ENCODE measurements around the gene PJVK.

GRCh38 chr2:178426388-178426787, 24.8 kb upstream of the PJVK start:
- TF ChIP-seq, protein P1, sequence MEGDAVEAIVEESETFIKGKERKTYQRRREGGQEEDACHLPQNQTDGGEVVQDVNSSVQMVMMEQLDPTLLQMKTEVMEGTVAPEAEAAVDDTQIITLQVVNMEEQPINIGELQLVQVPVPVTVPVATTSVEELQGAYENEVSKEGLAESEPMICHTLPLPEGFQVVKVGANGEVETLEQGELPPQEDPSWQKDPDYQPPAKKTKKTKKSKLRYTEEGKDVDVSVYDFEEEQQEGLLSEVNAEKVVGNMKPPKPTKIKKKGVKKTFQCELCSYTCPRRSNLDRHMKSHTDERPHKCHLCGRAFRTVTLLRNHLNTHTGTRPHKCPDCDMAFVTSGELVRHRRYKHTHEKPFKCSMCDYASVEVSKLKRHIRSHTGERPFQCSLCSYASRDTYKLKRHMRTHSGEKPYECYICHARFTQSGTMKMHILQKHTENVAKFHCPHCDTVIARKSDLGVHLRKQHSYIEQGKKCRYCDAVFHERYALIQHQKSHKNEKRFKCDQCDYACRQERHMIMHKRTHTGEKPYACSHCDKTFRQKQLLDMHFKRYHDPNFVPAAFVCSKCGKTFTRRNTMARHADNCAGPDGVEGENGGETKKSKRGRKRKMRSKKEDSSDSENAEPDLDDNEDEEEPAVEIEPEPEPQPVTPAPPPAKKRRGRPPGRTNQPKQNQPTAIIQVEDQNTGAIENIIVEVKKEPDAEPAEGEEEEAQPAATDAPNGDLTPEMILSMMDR (IDR thresholded peaks at IDR 0.05) = no peak
- TF ChIP-seq POLR2A (IDR thresholded peaks at IDR 0.05) = no peak

Data from Peyer's patch (tissue), 4 donors.